CD14-positive monocyte (primary cell): ENCODE measurements around the gene FIZ1. TPM values are rescaled to one million over a fixed set of nuclear protein-coding genes. Genes with fewer than 3 reads are reported as not detected.

ENCODE experiments used
- DNase-seq, 3 donors: peaks; one replicate each; pipeline ENCODE4 v3.0.0-alpha.2; 2011 to 2022
- H2AFZ ChIP-seq: 2 replicates; pipeline ENCODE4 v1.6.0; 2012; ENCODE audit warnings: mild to moderate bottlenecking, low read depth, low read length, inconsistent platforms; ENCODE audit not compliant: insufficient read depth, poor library complexity, severe bottlenecking
- H3K27ac ChIP-seq, 2 donors: 1 replicate in 1 of 2; 2 replicates in 1 of 2; pipeline ENCODE4 v1.5.1; 2012 to 2013; ENCODE audit warnings: low read length in 2 of 2, control low read depth in 1 of 2, inconsistent platforms in 1 of 2, low read depth in 1 of 2, mild to moderate bottlenecking in 1 of 2
- H3K27me3 ChIP-seq, 2 donors: one replicate each; pipeline versions ENCODE4 v1.6.0 to v1.6.1; 2011 to 2013; ENCODE audit warnings: low read length in 2 of 2; ENCODE audit not compliant: control insufficient read depth in 2 of 2, insufficient read depth in 2 of 2
- H3K36me3 ChIP-seq, 2 donors: replicated peaks in 1 of 2; 1 replicate in 1 of 2; 2 replicates in 1 of 2; pipeline versions ENCODE4 v1.5.1 to v1.6.1; 2012 to 2013; ENCODE audit warnings: low read length in 2 of 2, control low read depth in 1 of 2, inconsistent platforms in 1 of 2, mild to moderate bottlenecking in 1 of 2; ENCODE audit not compliant: insufficient read depth in 2 of 2, control insufficient read depth in 1 of 2
- H3K4me1 ChIP-seq, 2 donors: 1 replicate in 1 of 2; 2 replicates in 1 of 2; pipeline versions ENCODE4 v1.5.1 to v1.6.1; 2012 to 2013; ENCODE audit warnings: low read length in 2 of 2, control low read depth in 1 of 2, inconsistent platforms in 1 of 2, mild to moderate bottlenecking in 1 of 2, moderate library complexity in 1 of 2; ENCODE audit not compliant: insufficient read depth in 2 of 2, control insufficient read depth in 1 of 2
- H3K4me2 ChIP-seq: replicated peaks from 2 replicates; pipeline ENCODE3; 2012; ENCODE audit warnings: low read length, moderate library complexity, mild to moderate bottlenecking; ENCODE audit not compliant: poor library complexity, severe bottlenecking; ENCODE audit errors: extremely low read depth
- H3K4me3 ChIP-seq, 3 experiments: fragments of 200-600 bp in 1 of 3; sonication (generic) in 1 of 3; replicated peaks in 1 of 3; 1 replicate in 2 of 3; 2 replicates in 1 of 3; pipeline ENCODE4 v1.5.1; 2011 to 2013; ENCODE audit warnings: low read length in 3 of 3, mild to moderate bottlenecking in 3 of 3, control low read depth in 2 of 3, low read depth in 2 of 3, inconsistent platforms in 1 of 3, moderate library complexity in 1 of 3
- H3K79me2 ChIP-seq: 2 replicates; pipeline ENCODE4 v1.6.0; 2012; ENCODE audit warnings: mild to moderate bottlenecking, control low read depth, inconsistent platforms, low read length, moderate library complexity; ENCODE audit not compliant: insufficient read depth
- H3K9ac ChIP-seq: 2 replicates; pipeline ENCODE4 v1.6.0; 2017; ENCODE audit warnings: low read length, mild to moderate bottlenecking; ENCODE audit not compliant: insufficient read depth, poor library complexity, severe bottlenecking
- H3K9me3 ChIP-seq, 2 donors: replicated peaks in 1 of 2; 1 replicate in 1 of 2; 2 replicates in 1 of 2; pipeline versions ENCODE4 v1.5.1 to v1.6.1; 2012 to 2013; ENCODE audit warnings: low read length in 2 of 2, control low read depth in 1 of 2; ENCODE audit not compliant: control insufficient read depth in 1 of 2, insufficient read depth in 1 of 2
- H4K20me1 ChIP-seq: 2 replicates; pipeline ENCODE4 v1.6.0; 2012; ENCODE audit warnings: mild to moderate bottlenecking, low read length, control low read depth, moderate library complexity; ENCODE audit not compliant: insufficient read depth
- H3K27ac Mint-ChIP-seq, 7 donors: one replicate each; pipeline ENCODE4 v1.8.0; 2020; ENCODE audit warnings: mild to moderate bottlenecking in 7 of 7, mixed read lengths in 7 of 7, moderate library complexity in 6 of 7, inconsistent platforms in 2 of 7
- H3K27me3 Mint-ChIP-seq, 3 donors: one replicate each; pipeline ENCODE4 v1.8.0; 2021 to 2022; ENCODE audit warnings: low read depth in 3 of 3, mild to moderate bottlenecking in 3 of 3, mixed read lengths in 3 of 3, moderate library complexity in 3 of 3, inconsistent platforms in 1 of 3
- H3K36me3 Mint-ChIP-seq, 2 donors: one replicate each; pipeline ENCODE4 v1.8.0; 2020; ENCODE audit warnings: mixed read lengths in 2 of 2, inconsistent platforms in 1 of 2, mild to moderate bottlenecking in 1 of 2
- H3K4me1 Mint-ChIP-seq: one replicate; pipeline ENCODE4 v1.8.0; 2020; ENCODE audit warnings: mild to moderate bottlenecking, mixed read lengths
- H3K4me3 Mint-ChIP-seq, 2 donors: one replicate each; pipeline ENCODE4 v1.8.0; 2020; ENCODE audit warnings: mild to moderate bottlenecking in 2 of 2, mixed read lengths in 2 of 2, moderate library complexity in 1 of 2
- H3K9me3 Mint-ChIP-seq, 7 donors: one replicate each; pipeline ENCODE4 v1.8.0; 2020 to 2022; ENCODE audit warnings: mixed read lengths in 7 of 7, mild to moderate bottlenecking in 6 of 7, moderate library complexity in 6 of 7, inconsistent platforms in 2 of 7
- WGBS: methylation state at CpG from one replicate; pipeline ENCODE4 v1.1.5; 2013; ENCODE audit warnings: missing lambda C conversion rate; ENCODE audit not compliant: insufficient coverage; 5-methylcytosine and 5-hydroxymethylcytosine counted together
- intact Hi-C, 2 donors: fragments of 100-400 bp; cut with micrococcal nuclease; formaldehyde crosslinking; loops; one replicate each; pipeline versions ENCODE4 v1.15.0 to v1.15.1; 2023
- polyA plus RNA-seq, 3 donors: library from polyadenylated mRNA; depleted of rRNA in 1 of 3; unstranded in 2 of 3; stranded (reverse) in 1 of 3; fragments of 300-500 nt in 2 of 3; fragments of >200 nt in 1 of 3; fragmentation: Illumina TruSeq in 2 of 3; gene quantifications; 1 replicate in 2 of 3; 2 replicates in 1 of 3; pipeline ENCODE4 v1.2.3, GENCODE V29; 2012 to 2021
- TF ChIP-seq, protein P1 (sequence below): fragments of 200-600 bp; IDR thresholded peaks from one replicate; pipeline ENCODE4 v1.8.0; 2022; ENCODE audit warnings: antibody characterized with exemption, mild to moderate bottlenecking

The FIZ1 gene
- polyA plus RNA-seq, 3 donors: 1.2 to 2.6 (median 1.6) TPM

GRCh38 chr19:55544776-55545439, 54.4 kb downstream of the FIZ1 start:
- no peaks in the 10 kb centered on the region for H4K20me1 ChIP-seq
- H3K27ac ChIP-seq: no peak overlapping the region
- WGBS: 91% methylated on average over 22 of the region's 23 CpGs
- H3K4me1 Mint-ChIP-seq: peaks cover 7% of the 10 kb centered on the region
- peaks cover 0 to 5% (median 0%) of the 10 kb centered on the region in 7 donors for H3K9me3 Mint-ChIP-seq
- H2AFZ ChIP-seq: no peak overlapping the region
- no peak overlapping the region for H3K9ac ChIP-seq
- peaks cover 15 to 21% (median 21%) of the 10 kb centered on the region in 3 donors for H3K27me3 Mint-ChIP-seq
- H3K36me3 ChIP-seq: no peaks in the 10 kb centered on the region
- TF ChIP-seq, protein P1, sequence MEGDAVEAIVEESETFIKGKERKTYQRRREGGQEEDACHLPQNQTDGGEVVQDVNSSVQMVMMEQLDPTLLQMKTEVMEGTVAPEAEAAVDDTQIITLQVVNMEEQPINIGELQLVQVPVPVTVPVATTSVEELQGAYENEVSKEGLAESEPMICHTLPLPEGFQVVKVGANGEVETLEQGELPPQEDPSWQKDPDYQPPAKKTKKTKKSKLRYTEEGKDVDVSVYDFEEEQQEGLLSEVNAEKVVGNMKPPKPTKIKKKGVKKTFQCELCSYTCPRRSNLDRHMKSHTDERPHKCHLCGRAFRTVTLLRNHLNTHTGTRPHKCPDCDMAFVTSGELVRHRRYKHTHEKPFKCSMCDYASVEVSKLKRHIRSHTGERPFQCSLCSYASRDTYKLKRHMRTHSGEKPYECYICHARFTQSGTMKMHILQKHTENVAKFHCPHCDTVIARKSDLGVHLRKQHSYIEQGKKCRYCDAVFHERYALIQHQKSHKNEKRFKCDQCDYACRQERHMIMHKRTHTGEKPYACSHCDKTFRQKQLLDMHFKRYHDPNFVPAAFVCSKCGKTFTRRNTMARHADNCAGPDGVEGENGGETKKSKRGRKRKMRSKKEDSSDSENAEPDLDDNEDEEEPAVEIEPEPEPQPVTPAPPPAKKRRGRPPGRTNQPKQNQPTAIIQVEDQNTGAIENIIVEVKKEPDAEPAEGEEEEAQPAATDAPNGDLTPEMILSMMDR: no peak
- H3K9me3 ChIP-seq: no peaks in the 10 kb centered on the region
- no peaks in the 10 kb centered on the region for H3K27me3 ChIP-seq
- H3K4me3 ChIP-seq: no peak overlapping the region
- no peak overlapping the region for H3K4me3 Mint-ChIP-seq
- intact Hi-C loops: no loop called here
- H3K79me2 ChIP-seq: no peaks in the 10 kb centered on the region
- peaks cover 0 to 7% of the 10 kb centered on the region in 2 donors for H3K4me1 ChIP-seq
- peak in 1 of 3 donors; percentile 12 for DNase-seq
- no peaks in the 10 kb centered on the region for H3K36me3 Mint-ChIP-seq
- no peak overlapping the region for H3K4me2 ChIP-seq
- no peak overlapping the region for H3K27ac Mint-ChIP-seq

- H3K36me3 ChIP-seq: no peaks in the 10 kb centered on the region
- Mint-ChIP-seq H3K27me3 (peaks cover 15 to 21% (median 21%) of the 10 kb centered on the region in 3 donors), H3K4me1 (peaks cover 7% of the 10 kb centered on the region), H3K36me3 (no peaks in the 10 kb centered on the region), H3K27ac (no peak overlapping the region), H3K9me3 (peaks cover 0 to 5% (median 0%) of the 10 kb centered on the region in 7 donors), H3K4me3 (no peak overlapping the region)
- no peaks in the 10 kb centered on the region for H3K27me3 ChIP-seq
- H3K79me2 ChIP-seq: no peaks in the 10 kb centered on the region
- no peak overlapping the region for H3K4me3 ChIP-seq
- 95% methylated on average over 12 of the region's 15 CpGs for WGBS
- TF ChIP-seq, protein P1: no peak
- H3K9ac ChIP-seq: no peak overlapping the region
- no peaks in the 10 kb centered on the region for H3K9me3 ChIP-seq
- H2AFZ ChIP-seq: no peak overlapping the region
- no peak for DNase-seq
- no peaks in the 10 kb centered on the region for H4K20me1 ChIP-seq
- H3K27ac ChIP-seq: no peak overlapping the region
- intact Hi-C loops: no loop called here
- H3K4me1 ChIP-seq: peaks cover 0 to 7% of the 10 kb centered on the region in 2 donors
- H3K4me2 ChIP-seq: no peak overlapping the region
These were observed 55.3 kb downstream of the FIZ1 start for GRCh38 chr19:55544014-55544413.
